Measurements from ENCODE around the gene NARF. TPM values are rescaled to one million over a fixed set of nuclear protein-coding genes. Genes with fewer than 3 reads are reported as not detected.

NARF gene
- total RNA-seq, 1 donor from 2014 or later: 54.9 TPM

DNA sequence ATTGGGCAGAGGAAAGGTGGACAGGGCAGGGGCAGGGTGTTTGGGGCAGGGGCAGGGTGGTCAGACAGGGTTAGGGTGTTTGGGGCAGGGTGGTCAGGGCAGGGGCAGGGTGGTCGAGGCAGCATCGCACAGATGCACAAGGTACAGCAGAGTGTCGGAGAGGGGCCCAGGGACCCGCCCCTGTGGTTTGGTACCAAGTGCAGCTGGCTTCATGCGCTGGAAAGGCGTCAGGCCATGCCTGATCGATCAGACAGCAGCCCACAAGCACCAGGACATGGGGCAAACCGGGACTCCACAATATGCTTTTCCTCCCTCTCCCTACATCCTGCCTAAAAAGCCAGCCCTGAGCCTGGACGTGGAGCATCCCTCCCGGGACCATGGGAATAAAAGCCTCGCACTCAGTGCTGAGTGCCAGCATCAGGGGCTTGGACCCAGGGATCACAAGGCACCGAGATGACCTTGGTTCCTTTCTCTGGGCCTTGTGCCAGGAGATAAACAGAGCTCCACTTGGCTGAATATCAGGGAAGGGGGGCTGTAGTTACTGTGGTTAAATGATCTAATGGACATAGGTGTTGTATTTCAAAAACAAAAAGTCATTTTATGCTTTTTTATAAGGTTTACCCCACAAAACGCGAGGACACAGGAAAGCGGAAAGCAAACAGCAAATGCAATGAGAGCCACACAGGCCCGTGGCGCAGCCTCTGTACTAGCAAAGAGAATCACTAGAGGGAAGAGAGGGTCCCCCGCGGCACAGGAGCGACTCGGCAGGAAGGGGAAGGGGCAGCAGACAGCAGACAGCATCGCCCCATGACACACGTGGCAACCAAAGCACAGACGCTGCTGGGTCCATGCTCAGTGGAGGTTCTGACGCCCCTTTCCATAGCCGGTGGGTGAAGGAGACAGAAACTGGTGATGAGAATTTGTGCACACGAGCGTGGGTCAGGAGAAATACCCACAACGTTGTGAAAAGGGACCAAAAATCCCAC, 45.7 kb upstream of the NARF start:
- TF ChIP-seq, protein P1, sequence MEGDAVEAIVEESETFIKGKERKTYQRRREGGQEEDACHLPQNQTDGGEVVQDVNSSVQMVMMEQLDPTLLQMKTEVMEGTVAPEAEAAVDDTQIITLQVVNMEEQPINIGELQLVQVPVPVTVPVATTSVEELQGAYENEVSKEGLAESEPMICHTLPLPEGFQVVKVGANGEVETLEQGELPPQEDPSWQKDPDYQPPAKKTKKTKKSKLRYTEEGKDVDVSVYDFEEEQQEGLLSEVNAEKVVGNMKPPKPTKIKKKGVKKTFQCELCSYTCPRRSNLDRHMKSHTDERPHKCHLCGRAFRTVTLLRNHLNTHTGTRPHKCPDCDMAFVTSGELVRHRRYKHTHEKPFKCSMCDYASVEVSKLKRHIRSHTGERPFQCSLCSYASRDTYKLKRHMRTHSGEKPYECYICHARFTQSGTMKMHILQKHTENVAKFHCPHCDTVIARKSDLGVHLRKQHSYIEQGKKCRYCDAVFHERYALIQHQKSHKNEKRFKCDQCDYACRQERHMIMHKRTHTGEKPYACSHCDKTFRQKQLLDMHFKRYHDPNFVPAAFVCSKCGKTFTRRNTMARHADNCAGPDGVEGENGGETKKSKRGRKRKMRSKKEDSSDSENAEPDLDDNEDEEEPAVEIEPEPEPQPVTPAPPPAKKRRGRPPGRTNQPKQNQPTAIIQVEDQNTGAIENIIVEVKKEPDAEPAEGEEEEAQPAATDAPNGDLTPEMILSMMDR (IDR thresholded peaks at IDR 0.05): no peak
- H3K4me3 ChIP-seq: no peak overlapping the region
- ATAC-seq (no peak), DNase-seq (no peak)
- no peaks in the 10 kb centered on the region for H3K9me3 ChIP-seq
- peaks cover 13% of the 10 kb centered on the region for H3K4me1 ChIP-seq
- H3K36me3 ChIP-seq: peaks cover 6% of the 10 kb centered on the region
- no peak overlapping the region for H3K27ac ChIP-seq
- H3K27me3 ChIP-seq (ENCODE audit: low read depth): no peaks in the 10 kb centered on the region
- intact Hi-C loops (cut with DNase I): no loop called here

- Histone ChIP-seq H3K4me1 (peaks cover 22% of the 10 kb centered on the region), H3K4me3 (no peak overlapping the region), H3K27ac (no peak overlapping the region), H3K9me3 (no peaks in the 10 kb centered on the region), H3K27me3 (ENCODE audit: low read depth) (no peaks in the 10 kb centered on the region), H3K36me3 (no peaks in the 10 kb centered on the region)
- TF ChIP-seq, protein P1 (IDR thresholded peaks at IDR 0.05): peak; percentile 55
- intact Hi-C loops (cut with DNase I): no loop called here
- ATAC-seq (peak; percentile 54 to 74), DNase-seq (peak; percentile 81)
Observed at GRCh38 chr17:82414548-82415281, 43.8 kb upstream of the NARF start.

GRCh38 chr17:82415336-82415735, 43.2 kb upstream of the NARF start:
- Histone ChIP-seq H3K27me3 (ENCODE audit: low read depth) (no peaks in the 10 kb centered on the region), H3K4me1 (peaks cover 26% of the 10 kb centered on the region), H3K4me3 (no peak overlapping the region), H3K27ac (no peak overlapping the region), H3K9me3 (no peaks in the 10 kb centered on the region), H3K36me3 (no peaks in the 10 kb centered on the region)
- no peak for DNase-seq
- TF ChIP-seq, protein P1 (IDR thresholded peaks at IDR 0.05): no peak
- ATAC-seq: no peak
- intact Hi-C loops (cut with DNase I): no loop called here

GRCh38 chr17:82415786-82416185, 42.8 kb upstream of the NARF start:
- TF ChIP-seq, protein P1 (IDR thresholded peaks at IDR 0.05): no peak
- no peaks in the 10 kb centered on the region for H3K36me3 ChIP-seq
- peaks cover 26% of the 10 kb centered on the region for H3K4me1 ChIP-seq
- ATAC-seq (no peak), DNase-seq (no peak)
- H3K9me3 ChIP-seq: no peaks in the 10 kb centered on the region
- H3K27me3 ChIP-seq (ENCODE audit: low read depth): no peaks in the 10 kb centered on the region
- intact Hi-C loops (cut with DNase I): no loop called here
- H3K27ac ChIP-seq: no peak overlapping the region
- no peak overlapping the region for H3K4me3 ChIP-seq

- ATAC-seq (no peak), DNase-seq (no peak)
- intact Hi-C loops (cut with DNase I): no loop called here
Observed at GRCh38 chr17:82416264-82416663, 42.3 kb upstream of the NARF start.

More at GRCh38 chr17:82416264-82416663, 42.3 kb upstream of the NARF start:
- no peak overlapping the region for H3K27ac ChIP-seq
- H3K4me3 ChIP-seq: no peak overlapping the region
- no peaks in the 10 kb centered on the region for H3K27me3 ChIP-seq (ENCODE audit: low read depth)
- TF ChIP-seq, protein P1 (IDR thresholded peaks at IDR 0.05): no peak
- peaks cover 26% of the 10 kb centered on the region for H3K4me1 ChIP-seq
- no peaks in the 10 kb centered on the region for H3K36me3 ChIP-seq
- no peaks in the 10 kb centered on the region for H3K9me3 ChIP-seq
